Cardiac muscle cell (in vitro differentiated cells and primary cell): ENCODE measurements around the gene LTA4H. TPM values are rescaled to one million over a fixed set of nuclear protein-coding genes. Genes with fewer than 3 reads are reported as not detected.

ENCODE experiments used
- DNase-seq, 2 donors: peaks; one replicate each; pipeline versions ENCODE4 v3.0.0 to v3.0.0-alpha.2; 2010 to 2017; ENCODE audit warnings: low read depth in 1 of 2, low spot score in 1 of 2
- H3K27ac ChIP-seq: fragments of 200-600 bp; sonication (generic); 2 replicates; pipeline ENCODE4 v1.5.1; 2016
- H3K27me3 ChIP-seq: fragments of 200-600 bp; sonication (generic); 2 replicates; pipeline ENCODE4 v1.6.0; 2016; ENCODE audit warnings: control low read depth
- H3K36me3 ChIP-seq: fragments of 200-600 bp; sonication (generic); 2 replicates; pipeline ENCODE4 v1.5.1; 2016; ENCODE audit warnings: control low read depth
- H3K4me1 ChIP-seq: fragments of 200-600 bp; sonication (generic); 2 replicates; pipeline ENCODE4 v1.8.1; 2017; ENCODE audit warnings: low read depth, mild to moderate bottlenecking, mixed run types
- H3K4me3 ChIP-seq: fragments of 200-600 bp; sonication (generic); 2 replicates; pipeline ENCODE4 v1.5.1; 2016; ENCODE audit warnings: mild to moderate bottlenecking
- H3K9me3 ChIP-seq: fragments of 200-600 bp; sonication (generic); 2 replicates; pipeline ENCODE4 v1.5.1; 2017; ENCODE audit warnings: low read depth, mild to moderate bottlenecking, control low read depth
- CTCF ChIP-seq: IDR thresholded peaks from 2 replicates; pipeline ENCODE4 v1.5.1; 2012; ENCODE audit warnings: low read depth, mild to moderate bottlenecking, low read length
- polyA plus RNA-seq: library from polyadenylated mRNA; unstranded; fragments of >200 nt; fragmentation: Nextera tagmentation; extraction: Ambion mirVana; gene quantifications from 2 replicates; pipeline ENCODE4 v1.2.1, GENCODE V29; 2016
- total RNA-seq: library from RNA; depleted of rRNA; stranded (reverse); fragments of >200 nt; gene quantifications from 2 replicates; pipeline ENCODE4 v1.2.3, GENCODE V29; 2016

LTA4H gene
- total and polyA plus RNA-seq, 2 experiments from 2014 or later = 64.6 to 109 TPM

- H3K4me1 ChIP-seq = no peaks in the 10 kb centered on the region
- TF ChIP-seq CTCF = no peak
- no peak for DNase-seq
- H3K4me3 ChIP-seq = no peak overlapping the region
- no peaks in the 10 kb centered on the region for H3K36me3 ChIP-seq
- no peak overlapping the region for H3K27ac ChIP-seq
- H3K27me3 ChIP-seq = no peaks in the 10 kb centered on the region
- no peaks in the 10 kb centered on the region for H3K9me3 ChIP-seq
Observed at GRCh38 chr12:96077081-96077480, 41.7 kb upstream of the LTA4H start.

- no peak for TF ChIP-seq CTCF
- H3K27ac ChIP-seq = no peak overlapping the region
Observed at GRCh38 chr12:96075560-96075959, 40.2 kb upstream of the LTA4H start.

GRCh38 chr12:96073346-96074330, 38.3 kb upstream of the LTA4H start:
- no peaks in the 10 kb centered on the region for H3K36me3 ChIP-seq
- H3K4me3 ChIP-seq = no peak overlapping the region
- no peaks in the 10 kb centered on the region for H3K27me3 ChIP-seq
- DNase-seq = peak in 1 of 2 donors; percentile 38
- no peaks in the 10 kb centered on the region for H3K4me1 ChIP-seq
- no peak for TF ChIP-seq CTCF
- no peaks in the 10 kb centered on the region for H3K9me3 ChIP-seq
- no peak overlapping the region for H3K27ac ChIP-seq

More at GRCh38 chr12:96075560-96075959, 40.2 kb upstream of the LTA4H start:
- Histone ChIP-seq H3K4me1 (no peaks in the 10 kb centered on the region), H3K9me3 (no peaks in the 10 kb centered on the region), H3K27me3 (no peaks in the 10 kb centered on the region), H3K4me3 (no peak overlapping the region), H3K36me3 (no peaks in the 10 kb centered on the region)
- DNase-seq = no peak

GRCh38 chr12:96070670-96071279, 35.4 kb upstream of the LTA4H start:
- H3K27ac ChIP-seq = no peak overlapping the region
- DNase-seq = peak; percentile 21 to 22
- peak; percentile 20 for TF ChIP-seq CTCF
- H3K36me3 ChIP-seq = no peaks in the 10 kb centered on the region
- H3K9me3 ChIP-seq = no peaks in the 10 kb centered on the region
- no peaks in the 10 kb centered on the region for H3K4me1 ChIP-seq
- H3K27me3 ChIP-seq = no peaks in the 10 kb centered on the region
- H3K4me3 ChIP-seq = no peak overlapping the region

GRCh38 chr12:96069511-96070231, 34.3 kb upstream of the LTA4H start:
- H3K4me3 ChIP-seq = no peak overlapping the region
- H3K36me3 ChIP-seq = no peaks in the 10 kb centered on the region
- TF ChIP-seq CTCF = no peak
- H3K27me3 ChIP-seq = no peaks in the 10 kb centered on the region
- H3K4me1 ChIP-seq = no peaks in the 10 kb centered on the region
- DNase-seq = no peak
- no peaks in the 10 kb centered on the region for H3K9me3 ChIP-seq
- H3K27ac ChIP-seq = no peak overlapping the region
